ENCODE measurements around the gene TMEM69. TPM values are rescaled to one million over a fixed set of nuclear protein-coding genes. Genes with fewer than 3 reads are reported as not detected.

TMEM69 gene
- total RNA-seq, 1 experiment from 2014 or later, result 39.3 TPM

DNA sequence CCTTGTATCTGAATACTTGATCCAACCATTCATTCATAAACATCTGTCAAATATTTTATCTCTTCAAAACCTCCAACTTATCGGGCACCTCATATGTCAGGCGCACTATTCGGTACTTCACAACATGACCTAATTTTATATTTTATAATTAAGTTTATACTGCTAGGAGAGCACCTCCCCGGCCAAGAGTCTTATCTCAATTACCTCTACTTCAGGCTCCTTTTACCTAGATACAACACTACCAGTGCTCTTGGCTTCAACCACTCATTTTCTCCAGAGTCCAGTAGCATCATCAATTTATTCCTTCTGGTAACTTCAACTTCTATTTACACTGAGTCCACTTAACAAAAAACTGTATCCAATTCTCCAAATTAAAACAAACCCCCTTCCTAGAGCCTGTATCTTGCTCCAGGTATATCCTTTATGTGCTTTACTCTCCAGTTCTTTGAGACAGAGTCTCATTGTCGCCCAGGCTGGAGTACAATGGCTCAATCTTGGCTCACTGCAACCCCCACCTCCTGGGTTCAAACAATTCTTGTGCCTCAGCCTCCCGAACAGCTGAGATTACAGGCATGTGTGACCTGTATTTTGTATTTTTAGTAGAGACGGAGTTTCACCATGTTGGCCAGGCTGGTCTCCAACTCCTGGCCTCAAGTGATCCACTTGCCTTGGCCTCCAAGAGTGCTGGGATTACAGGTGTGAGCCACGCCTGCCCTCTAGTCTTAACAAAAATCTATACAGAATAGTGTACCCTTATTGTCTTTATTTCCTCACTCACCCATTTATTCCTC lies 20.5 kb upstream of the TMEM69 start:
- Histone ChIP-seq H2AFZ (ENCODE audit: low read depth, low read length, poor library complexity, severe bottlenecking) (no peak overlapping the region), H3K27me3 (ENCODE audit: insufficient read depth, low read length) (no peaks in the 10 kb centered on the region), H3K4me2 (ENCODE audit: low read length) (no peak overlapping the region), H4K20me1 (ENCODE audit: insufficient read depth) (peaks cover 17% of the 10 kb centered on the region), H3K79me2 (ENCODE audit: insufficient read depth, low read length) (peaks cover 99% of the 10 kb centered on the region), H3K9me3 (ENCODE audit: control insufficient read depth in 1 of 2, insufficient read depth in 1 of 2, low read depth in 1 of 2, low read length in 2 of 2) (no peaks in the 10 kb centered on the region), H3K4me3 (replicated peaks in 1 of 2; ENCODE audit: low read depth in 1 of 2, low read length in 2 of 2) (no peak overlapping the region), H3K27ac (ENCODE audit: low read depth, low read length) (no peak overlapping the region), H3K9ac (ENCODE audit: low read length) (no peak overlapping the region), H3K36me3 (ENCODE audit: control insufficient read depth in 1 of 2, insufficient read depth in 2 of 2, low read length in 2 of 2) (no peaks in the 10 kb centered on the region), H3K4me1 (ENCODE audit: control insufficient read depth in 1 of 2, insufficient read depth in 2 of 2, low read length in 2 of 2) (no peaks in the 10 kb centered on the region), H3K9me2 (ENCODE audit: insufficient read depth) (no peaks in the 10 kb centered on the region)
- BruUV-seq (replicated peaks), result no TSS peak
- CTCF ChIA-PET, result no interaction called here
- TF ChIP-seq, protein P1, sequence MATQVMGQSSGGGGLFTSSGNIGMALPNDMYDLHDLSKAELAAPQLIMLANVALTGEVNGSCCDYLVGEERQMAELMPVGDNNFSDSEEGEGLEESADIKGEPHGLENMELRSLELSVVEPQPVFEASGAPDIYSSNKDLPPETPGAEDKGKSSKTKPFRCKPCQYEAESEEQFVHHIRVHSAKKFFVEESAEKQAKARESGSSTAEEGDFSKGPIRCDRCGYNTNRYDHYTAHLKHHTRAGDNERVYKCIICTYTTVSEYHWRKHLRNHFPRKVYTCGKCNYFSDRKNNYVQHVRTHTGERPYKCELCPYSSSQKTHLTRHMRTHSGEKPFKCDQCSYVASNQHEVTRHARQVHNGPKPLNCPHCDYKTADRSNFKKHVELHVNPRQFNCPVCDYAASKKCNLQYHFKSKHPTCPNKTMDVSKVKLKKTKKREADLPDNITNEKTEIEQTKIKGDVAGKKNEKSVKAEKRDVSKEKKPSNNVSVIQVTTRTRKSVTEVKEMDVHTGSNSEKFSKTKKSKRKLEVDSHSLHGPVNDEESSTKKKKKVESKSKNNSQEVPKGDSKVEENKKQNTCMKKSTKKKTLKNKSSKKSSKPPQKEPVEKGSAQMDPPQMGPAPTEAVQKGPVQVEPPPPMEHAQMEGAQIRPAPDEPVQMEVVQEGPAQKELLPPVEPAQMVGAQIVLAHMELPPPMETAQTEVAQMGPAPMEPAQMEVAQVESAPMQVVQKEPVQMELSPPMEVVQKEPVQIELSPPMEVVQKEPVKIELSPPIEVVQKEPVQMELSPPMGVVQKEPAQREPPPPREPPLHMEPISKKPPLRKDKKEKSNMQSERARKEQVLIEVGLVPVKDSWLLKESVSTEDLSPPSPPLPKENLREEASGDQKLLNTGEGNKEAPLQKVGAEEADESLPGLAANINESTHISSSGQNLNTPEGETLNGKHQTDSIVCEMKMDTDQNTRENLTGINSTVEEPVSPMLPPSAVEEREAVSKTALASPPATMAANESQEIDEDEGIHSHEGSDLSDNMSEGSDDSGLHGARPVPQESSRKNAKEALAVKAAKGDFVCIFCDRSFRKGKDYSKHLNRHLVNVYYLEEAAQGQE (IDR thresholded peaks at IDR 0.05; ENCODE audit: low read depth), result no peak
- no peak for TF ChIP-seq ZFX (IDR thresholded peaks at IDR 0.05)
- TF ChIP-seq ZBTB33 (IDR thresholded peaks at IDR 0.05; ENCODE audit: extremely low read depth, insufficient replicate concordance, low read length), result no peak
- no peak for TF ChIP-seq CBX3 (IDR thresholded peaks at IDR 0.05; ENCODE audit: low read depth)
- no peak for TF ChIP-seq TCF7L2 (IDR thresholded peaks at IDR 0.05; ENCODE audit: borderline replicate concordance, extremely low read depth, insufficient read depth, insufficient read length)
- TF ChIP-seq SRF (IDR thresholded peaks at IDR 0.05; ENCODE audit: low read depth), result no peak
- TF ChIP-seq CEBPB (IDR thresholded peaks at IDR 0.05; ENCODE audit: low read depth), result no peak
- TF ChIP-seq, protein P2, sequence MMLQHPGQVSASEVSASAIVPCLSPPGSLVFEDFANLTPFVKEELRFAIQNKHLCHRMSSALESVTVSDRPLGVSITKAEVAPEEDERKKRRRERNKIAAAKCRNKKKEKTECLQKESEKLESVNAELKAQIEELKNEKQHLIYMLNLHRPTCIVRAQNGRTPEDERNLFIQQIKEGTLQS (IDR thresholded peaks at IDR 0.05), result no peak
- no peak for TF ChIP-seq JUND (IDR thresholded peaks at IDR 0.05)
- TF ChIP-seq SIN3A (IDR thresholded peaks at IDR 0.05; ENCODE audit: low read depth), result no peak
- no peak for TF ChIP-seq ZNF274 (IDR thresholded peaks at IDR 0.05; ENCODE audit: low read depth, low read length)
- no peak for TF ChIP-seq ELF1 (IDR thresholded peaks at IDR 0.05; ENCODE audit: borderline replicate concordance, low read depth)
- no peak for TF ChIP-seq YY1 (IDR thresholded peaks at IDR 0.05; ENCODE audit: extremely low read depth, insufficient replicate concordance, low read depth, low read length)
- TF ChIP-seq SP1 (IDR thresholded peaks at IDR 0.05; ENCODE audit: low read depth), result no peak
- no peak for TF ChIP-seq EGR1 (IDR thresholded peaks at IDR 0.05; ENCODE audit: low read depth)
- TF ChIP-seq FOSL1 (IDR thresholded peaks at IDR 0.05; ENCODE audit: low read depth), result no peak
- TF ChIP-seq RAD21 (IDR thresholded peaks at IDR 0.05; ENCODE audit: low read depth), result no peak
- no peak for TF ChIP-seq EZH2 (IDR thresholded peaks at IDR 0.05)
- DNase-seq (ENCODE audit: low read depth, low spot score) (no peak), ATAC-seq (no peak)
- POLR2A ChIA-PET, result no interaction called here
- RAD21 ChIA-PET (ENCODE audit: low non-redundant PET in 1 of 2, low total read pairs in 2 of 2, uncharacterized antibody in 2 of 2, unreplicated experiment in 2 of 2), result no interaction called here
- intact Hi-C loops (cut with micrococcal nuclease), result no loop called here

Data from HCT116 (cell line).